Esophagus (tissue), 2 donors: ENCODE results near the gene DHH. TPM values are rescaled to one million over a fixed set of nuclear protein-coding genes. Genes with fewer than 3 reads are reported as not detected.
"Not testable (repeated sequence)": the region's sequence is repeated elsewhere in the genome, so short reads cannot be mapped to it uniquely, and the experiment has no call there.

ENCODE experiments used
- H3K27ac ChIP-seq, 2 donors: one replicate each; pipeline ENCODE4 v1.5.1; 2013; ENCODE audit warnings: low read depth in 2 of 2, mild to moderate bottlenecking in 2 of 2, inconsistent platforms in 1 of 2, low read length in 1 of 2, moderate library complexity in 1 of 2
- H3K27me3 ChIP-seq, 2 donors: one replicate each; pipeline ENCODE4 v1.6.1; 2013; ENCODE audit warnings: low read length in 2 of 2, control low read depth in 1 of 2, mild to moderate bottlenecking in 1 of 2; ENCODE audit not compliant: insufficient read depth in 2 of 2, control insufficient read depth in 1 of 2
- H3K36me3 ChIP-seq, 2 donors: one replicate each; pipeline ENCODE4 v1.6.1; 2013; ENCODE audit warnings: low read length in 1 of 2; ENCODE audit not compliant: control insufficient read depth in 2 of 2, insufficient read depth in 2 of 2
- H3K4me1 ChIP-seq, 2 donors: one replicate each; pipeline ENCODE4 v1.6.1; 2013; ENCODE audit warnings: low read length in 1 of 2; ENCODE audit not compliant: control insufficient read depth in 2 of 2, insufficient read depth in 2 of 2
- H3K4me3 ChIP-seq, 2 donors: one replicate each; pipeline ENCODE4 v1.5.1; 2013; ENCODE audit warnings: low read length in 2 of 2, mild to moderate bottlenecking in 2 of 2, low read depth in 1 of 2, moderate library complexity in 1 of 2
- H3K9me3 ChIP-seq, 2 donors: one replicate each; pipeline ENCODE4 v1.6.1; 2013; ENCODE audit warnings: mild to moderate bottlenecking in 2 of 2, low read depth in 1 of 2, low read length in 1 of 2, moderate library complexity in 1 of 2; ENCODE audit not compliant: control insufficient read depth in 2 of 2, insufficient read depth in 1 of 2
- WGBS, 2 donors: extraction: QIAGEN DNeasy Blood & Tissue Kit; methylation state at CpG; one replicate each; pipeline ENCODE4 v1.1.7; 2013; 5-methylcytosine and 5-hydroxymethylcytosine counted together
- polyA plus RNA-seq, 2 donors: library from polyadenylated mRNA; stranded (reverse); fragments of 200-250 nt; gene quantifications; one replicate each; pipeline ENCODE4 v1.2.3, GENCODE V29; 2013
- donor health status: healthy with polysubstance abuse.
- donor health status: Bipolar disorder and iron deficiency.

Gene DHH
- polyA plus RNA-seq, 2 donors, result 0.06 to 0.21 TPM

DNA sequence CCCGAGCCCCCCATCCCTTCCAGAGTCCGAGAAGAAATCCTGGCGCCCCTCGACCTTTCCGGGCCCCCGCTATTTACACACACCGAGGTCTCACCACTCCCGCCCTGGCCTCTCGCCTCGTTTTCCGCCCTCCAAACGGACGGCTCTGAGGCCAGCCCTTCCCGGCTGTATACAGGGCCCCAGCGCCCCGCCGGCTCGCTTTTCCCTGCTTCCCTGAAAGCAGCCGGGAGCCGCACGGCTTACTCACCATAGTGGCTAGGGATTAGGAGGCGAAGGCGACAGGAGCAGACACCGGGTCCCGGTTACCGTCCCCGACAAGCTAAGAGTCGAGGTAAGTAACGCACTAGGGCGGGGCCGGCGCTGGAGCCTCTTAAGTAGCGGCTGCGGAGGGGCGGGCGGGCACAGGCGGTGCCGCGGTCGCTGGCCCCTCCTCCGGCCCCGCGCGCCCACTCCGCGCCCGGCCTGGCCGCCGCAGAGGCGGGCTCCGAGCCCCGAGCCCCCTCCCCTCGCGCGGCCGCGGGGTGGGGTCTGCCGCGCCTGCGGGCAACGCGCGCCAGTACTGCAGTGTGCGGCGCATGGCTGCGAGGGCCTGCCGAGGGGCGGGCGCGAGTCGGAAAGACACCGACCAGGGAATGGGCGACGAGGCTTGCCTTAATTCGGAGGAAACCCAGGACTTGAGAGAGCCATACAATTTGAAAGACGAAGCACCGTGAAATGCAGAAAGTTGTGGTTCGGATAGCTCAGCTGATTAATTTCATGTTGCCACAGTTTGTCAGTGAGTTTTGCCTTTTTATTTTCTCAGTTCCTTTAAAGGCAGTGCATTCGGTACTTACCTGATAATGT is 36.7 kb upstream of the DHH start, which contains the start of gene TUBA1B:
Gene TUBA1B (minus strand): TSS at position 345 of the 843 bp plus-strand sequence. CDS start 95 bp downstream, at position 250.
- Histone ChIP-seq H3K27ac (peak within 1 kb of the TSS; percentile 100), H3K9me3 (no peaks in the 10 kb centered on the region), H3K27me3 (no peaks in the 10 kb centered on the region), H3K4me3 (peak within 1 kb of the TSS; percentile 98 to 99), H3K36me3 (peaks cover 0 to 6% of the 10 kb centered on the region in 2 donors), H3K4me1 (no peaks in the 10 kb centered on the region)
- 0 to 1% methylated on average over 70 to 79 of the region's 79 CpGs for WGBS, 2 donors

DNA sequence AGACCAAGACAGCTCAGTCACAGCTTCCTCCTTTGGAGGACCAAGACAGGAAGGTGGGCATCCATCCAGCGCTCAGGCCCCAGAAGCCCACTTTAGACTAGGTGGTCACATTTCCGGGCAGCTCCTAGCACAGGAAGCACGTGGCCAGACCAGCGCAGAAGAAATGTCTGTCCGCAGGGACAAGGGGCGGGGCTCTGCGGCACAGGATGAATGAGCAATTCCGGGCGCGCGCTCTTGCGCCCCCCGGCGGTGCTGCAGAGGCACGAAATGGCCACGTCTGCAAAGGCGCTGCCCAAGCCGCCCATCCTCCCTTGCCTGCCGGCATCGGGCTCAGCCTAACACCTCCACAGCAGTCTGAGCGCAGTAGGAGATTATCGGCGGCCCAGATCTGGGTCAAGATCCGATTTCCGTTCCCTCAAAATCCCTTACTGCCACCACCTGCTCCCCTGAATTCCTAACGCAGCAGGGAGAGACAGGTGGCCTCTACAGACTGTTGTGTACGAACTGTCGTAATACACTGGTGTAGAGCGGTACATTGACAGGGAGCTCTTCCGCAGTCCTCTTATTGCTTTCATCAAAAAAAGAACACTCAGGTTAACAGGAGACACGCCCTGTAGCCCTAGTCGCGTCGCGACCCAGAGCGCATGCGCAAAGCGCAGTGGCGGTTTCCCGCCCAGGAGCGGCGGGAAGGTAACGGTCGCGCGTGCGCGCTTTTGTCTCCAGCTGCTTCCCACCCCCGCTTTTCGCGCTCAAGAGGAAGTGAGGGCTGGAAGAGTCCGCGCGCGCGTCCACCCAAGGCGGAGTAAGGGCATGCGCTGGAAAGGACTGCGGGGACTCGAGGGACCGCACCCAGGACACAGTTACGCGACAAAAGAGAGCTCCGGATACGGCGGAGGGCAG is 35.8 kb upstream of the DHH start:
- Histone ChIP-seq H3K9me3 (no peaks in the 10 kb centered on the region), H3K4me1 (no peaks in the 10 kb centered on the region), H3K27me3 (no peaks in the 10 kb centered on the region), H3K27ac (peak overlapping the region; percentile 100), H3K36me3 (peaks cover 0 to 6% of the 10 kb centered on the region in 2 donors), H3K4me3 (peak overlapping the region; percentile 98 to 99)
- 0% methylated on average over 66 of the region's 66 CpGs for WGBS, 2 donors

DNA sequence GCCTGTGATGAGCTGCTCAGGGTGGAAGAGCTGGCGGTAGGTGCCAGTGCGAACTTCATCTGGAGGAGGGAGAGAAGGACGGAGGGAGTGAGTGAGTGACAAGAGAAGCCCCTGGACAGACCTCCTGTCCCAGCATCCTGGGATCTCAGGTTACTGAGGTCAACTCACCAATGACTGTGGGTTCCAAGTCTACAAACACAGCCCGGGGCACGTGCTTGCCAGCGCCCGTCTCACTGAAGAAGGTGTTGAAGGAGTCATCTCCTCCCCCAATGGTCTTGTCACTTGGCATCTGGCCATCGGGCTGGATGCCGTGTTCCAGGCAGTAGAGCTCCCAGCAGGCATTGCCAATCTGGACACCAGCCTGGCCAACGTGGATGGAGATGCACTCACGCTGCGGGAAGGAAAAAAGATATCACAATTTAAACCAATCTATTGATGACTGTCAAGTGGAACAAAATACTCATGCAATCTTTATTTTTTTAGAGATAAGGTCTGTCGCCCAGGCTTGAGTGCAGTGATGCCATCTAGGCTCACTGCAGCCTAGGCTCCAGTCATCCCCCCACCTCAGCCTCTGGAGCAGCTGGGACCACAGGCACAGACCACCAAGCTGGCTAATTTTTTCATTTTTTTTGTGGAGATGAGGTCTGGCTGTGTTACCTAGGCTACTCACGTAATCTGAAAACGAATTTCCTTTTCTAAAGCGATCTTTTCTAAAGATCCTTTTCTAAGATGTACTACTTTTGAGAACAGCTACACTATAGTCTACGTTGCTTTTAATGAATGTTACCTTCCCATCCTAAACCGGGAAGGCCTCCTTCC is 34.9 kb upstream of the DHH start:
- peak overlapping the region; percentile 98 to 99 for H3K4me3 ChIP-seq
- WGBS, 2 donors, result 41 to 42% methylated on average over 18 of the region's 18 CpGs
- H3K36me3 ChIP-seq, result peaks cover 0 to 6% of the 10 kb centered on the region in 2 donors

DNA sequence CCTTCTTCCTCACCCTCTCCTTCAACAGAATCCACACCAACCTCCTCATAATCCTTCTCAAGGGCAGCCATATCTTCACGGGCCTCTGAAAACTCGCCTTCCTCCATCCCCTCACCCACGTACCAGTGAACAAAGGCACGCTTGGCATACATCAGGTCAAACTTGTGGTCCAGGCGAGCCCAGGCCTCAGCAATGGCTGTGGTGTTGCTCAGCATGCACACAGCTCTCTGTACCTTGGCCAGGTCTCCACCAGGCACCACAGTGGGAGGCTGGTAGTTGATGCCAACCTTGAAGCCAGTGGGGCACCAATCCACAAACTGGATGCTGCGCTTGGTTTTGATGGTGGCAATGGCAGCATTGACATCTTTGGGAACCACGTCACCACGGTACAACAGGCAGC is 33.4 kb upstream of the DHH start:
- not testable (repeated sequence) for H3K27ac ChIP-seq, H3K36me3 ChIP-seq, H3K27me3 ChIP-seq, H3K9me3 ChIP-seq, H3K4me3 ChIP-seq, H3K4me1 ChIP-seq
- WGBS, 2 donors, result 88 to 96% methylated on average over 3 to 8 of the region's 8 CpGs

More for the DNA sequence above, 34.9 kb upstream of the DHH start:
- H3K27me3 ChIP-seq, result no peaks in the 10 kb centered on the region
- no peaks in the 10 kb centered on the region for H3K4me1 ChIP-seq
- peak overlapping the region; percentile 100 for H3K27ac ChIP-seq
- H3K9me3 ChIP-seq, result no peaks in the 10 kb centered on the region

DNA sequence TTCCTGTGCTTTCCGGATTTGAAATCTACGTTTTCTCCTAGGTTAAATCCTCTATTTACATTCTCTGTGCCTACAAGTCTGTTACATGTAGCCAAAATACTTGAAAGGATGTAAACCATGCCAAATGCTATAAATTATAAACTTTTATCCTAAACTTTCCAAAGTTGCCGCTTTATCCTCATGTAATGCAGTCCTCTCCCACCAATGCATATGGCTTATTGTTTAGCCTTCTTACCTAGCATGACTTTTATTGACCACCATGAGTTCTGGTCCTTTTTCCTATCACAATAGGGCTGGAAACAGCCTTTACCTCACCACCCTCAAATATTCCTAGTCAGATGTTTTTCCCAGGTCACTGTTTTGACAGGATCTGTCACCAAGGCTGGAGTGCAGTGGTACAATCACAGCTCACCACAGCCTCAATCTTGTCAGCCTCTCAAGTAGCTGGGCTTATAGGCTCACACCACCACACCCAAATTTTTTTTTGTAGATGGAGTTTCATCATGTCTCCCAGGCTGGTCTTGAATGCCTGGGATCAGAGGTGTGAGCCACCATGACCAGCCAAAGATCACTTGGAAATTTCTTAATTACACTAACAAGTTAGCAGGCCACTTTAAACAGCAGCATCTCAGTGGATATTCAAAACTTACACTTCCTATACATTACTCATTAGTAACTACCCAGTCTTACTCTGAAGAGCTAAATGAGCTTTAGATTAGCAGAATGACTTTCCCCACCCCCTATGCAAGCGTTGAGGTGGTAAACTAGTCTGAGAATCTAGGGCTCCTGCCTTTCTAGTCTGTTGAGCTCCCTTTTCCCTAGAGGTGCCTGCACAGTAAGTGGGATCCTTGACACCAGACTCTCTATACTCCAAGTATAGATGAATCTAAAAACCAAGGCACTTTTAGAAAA is 32.5 kb upstream of the DHH start:
- peaks cover 0 to 6% of the 10 kb centered on the region in 2 donors for H3K36me3 ChIP-seq
- no peaks in the 10 kb centered on the region for H3K4me1 ChIP-seq
- WGBS, 2 donors, result 79 to 82% methylated on average over 4 of the region's 4 CpGs
- no peak overlapping the region for H3K4me3 ChIP-seq
- H3K27me3 ChIP-seq, result no peaks in the 10 kb centered on the region
- H3K27ac ChIP-seq, result no peak overlapping the region
- no peaks in the 10 kb centered on the region for H3K9me3 ChIP-seq

DNA sequence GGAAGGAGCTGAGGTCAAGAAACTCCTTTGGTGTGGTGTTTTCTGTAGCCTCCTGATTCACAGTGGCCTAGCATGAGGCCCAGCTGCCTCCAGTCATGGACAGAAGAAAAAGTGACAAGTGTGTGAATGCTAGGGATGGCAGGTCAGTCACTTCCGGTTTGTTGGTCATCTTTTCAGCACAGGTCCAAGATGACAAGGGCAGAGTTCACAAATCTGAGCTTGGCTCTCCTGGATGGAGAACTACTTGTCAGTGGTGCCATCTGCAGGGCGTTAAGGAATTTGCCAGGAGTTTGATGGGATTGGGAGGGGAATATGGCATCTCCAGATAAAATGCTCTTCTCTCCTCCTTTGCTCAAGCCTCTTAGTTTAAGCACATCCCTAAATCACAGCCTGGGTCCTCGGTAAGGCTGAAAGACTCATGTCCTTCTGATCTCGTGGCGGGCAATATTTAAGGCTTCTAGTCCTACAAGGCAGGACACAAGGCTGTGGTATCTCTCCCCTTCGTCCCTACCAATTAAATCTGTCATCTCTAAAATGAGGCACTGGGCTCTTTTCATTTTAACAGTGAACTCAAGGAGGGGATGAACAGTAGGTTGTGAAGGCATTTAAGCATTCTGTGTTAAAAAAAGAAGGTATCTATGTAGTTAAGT is 26.6 kb upstream of the DHH start:
- WGBS, 2 donors, result 32 to 33% methylated on average over 6 of the region's 6 CpGs
- H3K9me3 ChIP-seq, result no peaks in the 10 kb centered on the region
- no peak overlapping the region for H3K4me3 ChIP-seq
- H3K36me3 ChIP-seq, result no peaks in the 10 kb centered on the region
- no peak overlapping the region for H3K27ac ChIP-seq
- no peaks in the 10 kb centered on the region for H3K4me1 ChIP-seq
- H3K27me3 ChIP-seq, result no peaks in the 10 kb centered on the region

DNA sequence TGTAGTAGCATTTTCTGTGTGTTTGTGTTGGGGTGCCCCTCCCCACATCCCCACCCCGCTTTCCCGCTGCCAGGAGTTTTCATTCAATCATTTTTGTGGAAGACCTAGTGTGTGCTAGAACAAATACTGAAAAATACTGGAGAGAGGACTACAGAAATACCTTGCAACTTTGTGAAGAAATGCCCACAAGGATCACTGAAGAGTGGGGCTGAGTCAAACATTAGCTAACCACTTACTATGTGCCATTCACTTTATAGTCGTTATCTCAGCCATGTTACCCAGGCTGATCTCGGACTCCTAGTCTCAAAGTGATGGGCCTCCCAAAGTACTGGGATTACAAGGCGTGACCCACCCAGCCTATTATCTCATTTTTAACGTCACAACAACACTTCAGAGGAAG is 16.6 kb upstream of the DHH start:
- Histone ChIP-seq H3K4me1 (peaks cover 7% of the 10 kb centered on the region in 2 donors), H3K27ac (peak overlapping the region; percentile 87 to 93), H3K4me3 (peak overlapping the region; percentile 10 to 23), H3K36me3 (peaks cover 0 to 4% of the 10 kb centered on the region in 2 donors), H3K9me3 (no peaks in the 10 kb centered on the region), H3K27me3 (no peaks in the 10 kb centered on the region)
- 42 to 47% methylated on average over 6 of the region's 6 CpGs for WGBS, 2 donors

DNA sequence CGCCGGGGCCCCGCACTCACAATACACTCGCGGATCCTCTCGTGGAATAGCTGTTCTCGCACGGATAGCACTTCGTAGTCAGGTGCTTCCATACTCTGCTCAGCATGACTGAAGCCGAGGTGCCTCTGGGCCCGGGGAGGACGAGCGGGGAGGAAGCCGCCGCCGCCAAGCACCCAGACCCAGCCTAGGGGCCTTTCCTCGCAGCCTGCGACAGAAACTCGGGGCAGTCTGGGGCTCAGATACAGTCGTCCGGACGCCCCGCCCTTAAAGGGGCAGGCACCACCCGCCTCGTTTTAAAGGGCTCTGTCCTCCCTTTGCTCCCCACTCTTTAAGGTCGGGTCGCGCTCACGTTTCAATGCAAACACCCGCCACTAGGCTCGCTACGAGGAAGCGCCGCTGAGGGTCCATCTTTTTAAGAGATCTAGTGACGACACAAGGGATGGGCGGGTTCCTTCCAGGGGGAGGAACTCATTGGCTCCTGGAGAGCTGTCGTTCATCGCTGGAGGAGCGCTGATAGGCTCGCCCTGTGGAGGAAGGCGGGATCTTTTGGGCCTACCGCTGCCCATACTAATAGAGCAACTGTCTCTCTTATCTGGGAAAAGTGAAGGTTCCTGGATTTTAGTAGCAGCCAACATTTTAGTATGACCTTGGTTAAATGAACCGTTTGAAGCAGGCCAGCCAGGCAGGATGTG is 16.0 kb upstream of the DHH start, which contains the start of gene LMBR1L:
Gene LMBR1L (minus strand): TSS at position 384 of the 692 bp plus-strand sequence. CDS start 292 bp downstream, at position 92.
- Histone ChIP-seq H3K9me3 (no peaks in the 10 kb centered on the region), H3K36me3 (peaks cover 0 to 6% of the 10 kb centered on the region in 2 donors), H3K27me3 (no peaks in the 10 kb centered on the region), H3K4me3 (peak within 1 kb of the TSS; percentile 82 to 90), H3K4me1 (peaks cover 7 to 11% of the 10 kb centered on the region in 2 donors), H3K27ac (peak within 1 kb of the TSS; percentile 93 to 97)
- WGBS, 2 donors, result 0% methylated on average over 43 of the region's 43 CpGs
